Fibroblast of mammary gland (primary cell): ENCODE measurements around the gene RHOT2.

ENCODE experiments used
- DNase-seq: peaks from one replicate; pipeline ENCODE4 v3.0.0-alpha.2; 2010; ENCODE audit warnings: low read depth
- H3K4me3 ChIP-seq: 2 replicates; pipeline ENCODE4 v1.5.1; 2011; ENCODE audit warnings: low read depth, mild to moderate bottlenecking, low read length, moderate library complexity; ENCODE audit not compliant: control insufficient read depth
- CTCF ChIP-seq: conservative IDR thresholded peaks from 2 replicates; pipeline ENCODE4 v1.5.1; 2011; ENCODE audit warnings: low read depth, low read length, inconsistent platforms; ENCODE audit not compliant: control insufficient read depth, insufficient read depth

The RHOT2 gene

GRCh38 chr16:659618-660017, 8.3 kb upstream of the RHOT2 start:
- no peak for TF ChIP-seq CTCF
- no peak overlapping the region for H3K4me3 ChIP-seq
- DNase-seq: no peak

GRCh38 chr16:660132-660458, 7.8 kb upstream of the RHOT2 start:
- no peak for DNase-seq
- no peak for TF ChIP-seq CTCF
- no peak overlapping the region for H3K4me3 ChIP-seq

- no peak overlapping the region for H3K4me3 ChIP-seq
- DNase-seq: peak; percentile 91
- TF ChIP-seq CTCF: peak; percentile 56
Measured at GRCh38 chr16:660459-661183, 7.3 kb upstream of the RHOT2 start.

GRCh38 chr16:661184-661821, 6.6 kb upstream of the RHOT2 start:
- no peak for DNase-seq
- no peak overlapping the region for H3K4me3 ChIP-seq

GRCh38 chr16:662095-662494, 5.8 kb upstream of the RHOT2 start:
- TF ChIP-seq CTCF: no peak
- no peak overlapping the region for H3K4me3 ChIP-seq
- DNase-seq: no peak

More at GRCh38 chr16:661184-661821, 6.6 kb upstream of the RHOT2 start:
- no peak for TF ChIP-seq CTCF

- H3K4me3 ChIP-seq: no peak overlapping the region
- DNase-seq: no peak
- TF ChIP-seq CTCF: no peak
Measured at GRCh38 chr16:662597-662996, 5.3 kb upstream of the RHOT2 start.
